Measurements from ENCODE around the gene LRRTM2.

GRCh38 chr5:138829341-138829740 is 45.8 kb downstream of the LRRTM2 start:
- TF ChIP-seq CTCF (IDR thresholded peaks at IDR 0.05) (no peak), POLR2A (IDR thresholded peaks at IDR 0.05) (no peak)

Measured in lower leg skin (tissue), 3 donors.